D341Med (cell line): ENCODE measurements around the gene BCL2L12.

Experiments used
- DNase-seq: peaks from one replicate; pipeline ENCODE4 v3.0.0; 2012; ENCODE audit warnings: low spot score

The BCL2L12 gene

GRCh38 chr19:49642492-49643035 lies 23.2 kb upstream of the BCL2L12 start:
- no peak for DNase-seq

- no peak for DNase-seq
Observed at GRCh38 chr19:49643466-49643865, 22.3 kb upstream of the BCL2L12 start.

GRCh38 chr19:49645592-49645991 lies 20.1 kb upstream of the BCL2L12 start:
- no peak for DNase-seq

GRCh38 chr19:49645995-49646394 lies 19.7 kb upstream of the BCL2L12 start:
- DNase-seq = no peak

GRCh38 chr19:49646586-49646985 lies 19.1 kb upstream of the BCL2L12 start:
- DNase-seq = no peak

- peak; percentile 33 for DNase-seq
Observed at GRCh38 chr19:49651029-49651819, 14.5 kb upstream of the BCL2L12 start.

GRCh38 chr19:49651820-49652550 lies 13.7 kb upstream of the BCL2L12 start:
- peak; percentile 27 for DNase-seq

GRCh38 chr19:49652551-49653465 lies 12.9 kb upstream of the BCL2L12 start:
- peak; percentile 30 for DNase-seq

GRCh38 chr19:49653466-49653806 lies 12.3 kb upstream of the BCL2L12 start:
- no peak for DNase-seq

GRCh38 chr19:49654581-49654980 lies 11.2 kb upstream of the BCL2L12 start:
- no peak for DNase-seq

GRCh38 chr19:49655570-49656455 lies 9.9 kb upstream of the BCL2L12 start:
- DNase-seq = no peak

- no peak for DNase-seq
Observed at GRCh38 chr19:49656456-49657109, 9.2 kb upstream of the BCL2L12 start.

- DNase-seq = peak; percentile 28
Observed at GRCh38 chr19:49657493-49658138, 8.1 kb upstream of the BCL2L12 start.

- no peak for DNase-seq
Observed at GRCh38 chr19:49658139-49658517, 7.6 kb upstream of the BCL2L12 start.

GRCh38 chr19:49658566-49659442 lies 6.9 kb upstream of the BCL2L12 start:
- no peak for DNase-seq

- DNase-seq = no peak
Observed at GRCh38 chr19:49660338-49660961, 5.3 kb upstream of the BCL2L12 start.

- no peak for DNase-seq
Observed at GRCh38 chr19:49662011-49662410, 3.7 kb upstream of the BCL2L12 start.

GRCh38 chr19:49663224-49663623 lies 2.5 kb upstream of the BCL2L12 start:
- DNase-seq = no peak
